CD4-positive, alpha-beta T cell treated with Interleukin-12 subunit alpha and Interleukin-12 subunit beta, for 1 hour (primary cell): ENCODE measurements around the gene IRS1.

ENCODE experiments used
- DNase-seq: peaks from one replicate; pipeline ENCODE4 v3.0.0-alpha.2; 2020

Gene IRS1

GRCh38 chr2:226754821-226755604 lies 44.6 kb downstream of the IRS1 start:
- DNase-seq = no peak

DNA sequence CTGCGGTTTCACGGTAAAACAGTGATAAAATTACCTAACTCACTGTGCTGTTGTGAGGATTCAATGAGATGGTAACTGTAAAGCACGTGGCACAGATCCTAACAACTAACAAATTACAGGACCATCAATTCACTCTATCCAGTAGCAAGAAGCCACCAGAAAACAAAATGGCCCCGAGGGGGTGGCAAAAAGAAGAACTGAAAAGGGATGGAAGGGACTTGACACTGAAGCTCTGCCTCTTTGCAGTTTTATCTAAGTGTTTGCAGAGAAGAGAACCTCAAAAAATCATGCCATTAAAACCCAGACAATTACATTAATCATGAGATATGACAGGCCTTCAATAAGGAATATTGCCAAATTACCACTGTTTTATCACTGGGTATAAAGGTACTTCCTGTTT lies 46.7 kb downstream of the IRS1 start:
- DNase-seq = no peak

- DNase-seq = no peak
Measured at GRCh38 chr2:226747288-226747687, 52.3 kb downstream of the IRS1 start.

- DNase-seq = no peak
Measured at GRCh38 chr2:226746196-226746800, 53.3 kb downstream of the IRS1 start.

GRCh38 chr2:226743915-226744314 lies 55.7 kb downstream of the IRS1 start:
- DNase-seq = no peak

DNA sequence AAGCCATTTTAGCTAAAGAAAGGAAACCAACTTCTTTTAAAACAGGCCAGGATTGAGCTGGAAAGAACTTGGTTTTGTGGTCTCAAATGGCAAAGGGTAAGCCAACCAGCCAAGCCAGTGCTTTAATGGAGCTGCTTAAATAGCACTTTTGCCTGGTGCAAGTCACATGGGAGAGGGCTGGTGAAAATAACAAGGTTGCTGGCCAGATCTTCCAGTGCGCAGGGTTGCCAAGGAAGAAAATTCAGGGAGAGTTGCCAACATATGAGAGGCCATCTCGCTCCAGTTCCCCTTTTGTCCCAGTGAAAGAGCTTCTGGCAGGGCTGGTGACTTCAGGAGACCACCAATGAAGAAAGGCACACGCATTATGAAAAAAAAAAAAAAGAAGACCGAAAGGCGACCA lies 57.3 kb downstream of the IRS1 start:
- DNase-seq = no peak

- DNase-seq = no peak
Measured at GRCh38 chr2:226740039-226740648, 59.5 kb downstream of the IRS1 start.

DNA sequence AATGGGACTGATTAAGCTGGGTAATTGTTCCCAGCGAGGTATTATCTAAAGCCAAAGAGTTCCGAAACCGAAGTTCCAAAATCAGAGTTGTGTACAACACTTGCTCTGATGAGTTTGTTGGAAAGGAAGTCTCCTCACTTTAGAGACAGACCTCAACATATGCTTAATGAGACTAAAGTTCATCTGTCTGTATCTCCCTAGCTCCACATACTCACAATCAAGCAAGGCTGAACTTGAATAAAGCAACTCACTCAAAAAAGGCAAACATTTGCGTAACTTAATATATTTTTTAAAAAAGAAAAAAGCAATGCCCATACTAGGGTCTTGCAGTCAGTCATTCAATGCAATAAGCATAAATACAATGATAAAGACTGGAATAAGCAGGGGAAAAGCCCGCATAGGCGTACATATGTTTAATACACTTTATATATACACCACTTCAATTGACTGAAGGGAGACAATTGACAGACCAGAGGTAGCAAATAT lies 60.0 kb downstream of the IRS1 start:
- no peak for DNase-seq

- no peak for DNase-seq
Measured at GRCh38 chr2:226738821-226739544, 60.6 kb downstream of the IRS1 start.

DNA sequence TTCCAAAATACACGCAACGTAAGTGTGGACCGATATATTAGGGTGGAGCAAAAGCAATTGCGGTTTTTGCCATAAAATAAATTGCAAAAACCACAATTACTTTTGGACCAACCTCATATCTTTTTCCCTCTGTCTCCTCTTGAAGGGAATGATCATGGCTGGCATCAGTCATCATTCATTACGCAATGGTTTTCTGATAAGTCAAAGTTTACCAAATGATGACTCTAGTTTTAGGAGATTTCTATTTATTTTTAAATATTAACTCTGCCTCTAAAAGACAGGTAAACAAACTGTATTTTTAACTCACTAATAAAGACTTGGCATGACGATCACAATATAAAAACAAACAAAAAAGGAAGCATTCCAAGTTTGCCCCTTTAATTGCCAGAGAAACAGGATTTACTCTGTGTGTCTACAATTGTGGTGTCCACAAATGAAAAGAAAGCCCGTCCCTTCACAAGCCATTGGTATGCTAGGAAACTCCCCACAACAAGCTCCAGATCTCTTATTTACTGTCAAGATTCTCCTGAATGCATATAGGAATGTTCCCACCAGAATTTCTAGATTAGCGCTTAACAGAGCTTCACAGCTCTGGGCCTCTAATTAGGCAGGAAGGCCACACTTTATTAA lies 61.3 kb downstream of the IRS1 start:
- no peak for DNase-seq

- DNase-seq = no peak
Measured at GRCh38 chr2:226736382-226736781, 63.2 kb downstream of the IRS1 start.

- DNase-seq = no peak
Measured at GRCh38 chr2:226733927-226734564, 65.6 kb downstream of the IRS1 start.

- DNase-seq = no peak
Measured at GRCh38 chr2:226733189-226733858, 66.3 kb downstream of the IRS1 start.

- no peak for DNase-seq
Measured at GRCh38 chr2:226732478-226733188, 67.0 kb downstream of the IRS1 start.

GRCh38 chr2:226730481-226730880 lies 69.1 kb downstream of the IRS1 start:
- no peak for DNase-seq

DNA sequence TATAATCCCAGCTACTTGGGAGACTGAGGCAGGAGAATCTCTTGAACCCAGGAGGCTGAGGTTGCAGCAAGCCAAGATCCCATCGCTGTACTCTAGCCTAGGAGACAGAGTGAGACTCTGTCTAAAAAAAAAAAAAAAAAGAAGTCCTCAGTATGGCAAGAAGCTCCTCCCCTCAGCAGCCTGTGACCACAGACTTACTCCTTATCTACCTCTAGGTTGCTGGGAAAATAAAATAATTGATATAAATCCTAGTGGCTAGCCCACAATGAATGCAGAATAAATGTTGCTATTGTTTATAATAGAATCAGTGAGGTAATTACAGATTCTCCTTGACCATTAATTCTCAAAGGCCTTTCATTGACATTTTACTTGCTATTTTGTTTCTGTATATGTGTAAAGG lies 70.6 kb downstream of the IRS1 start:
- DNase-seq = no peak

DNA sequence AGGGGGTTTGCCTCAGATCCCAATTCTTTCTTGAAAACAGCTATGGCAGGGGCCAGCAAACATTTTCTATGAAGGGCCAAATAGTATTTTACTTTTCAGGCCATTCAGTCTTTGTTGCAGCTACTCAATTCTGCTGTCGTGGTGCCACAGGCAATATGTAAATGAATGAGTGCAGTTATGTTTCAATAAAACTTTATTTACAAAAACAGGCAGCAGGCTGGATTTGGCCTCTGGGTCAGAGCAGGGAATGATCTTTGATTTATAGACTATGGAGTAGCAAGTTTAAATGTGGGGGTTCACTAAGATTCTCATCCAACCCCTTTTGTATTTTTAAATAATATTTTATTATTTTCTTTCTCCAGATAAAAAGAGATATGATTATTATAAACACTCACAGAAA lies 72.4 kb downstream of the IRS1 start:
- no peak for DNase-seq

DNA sequence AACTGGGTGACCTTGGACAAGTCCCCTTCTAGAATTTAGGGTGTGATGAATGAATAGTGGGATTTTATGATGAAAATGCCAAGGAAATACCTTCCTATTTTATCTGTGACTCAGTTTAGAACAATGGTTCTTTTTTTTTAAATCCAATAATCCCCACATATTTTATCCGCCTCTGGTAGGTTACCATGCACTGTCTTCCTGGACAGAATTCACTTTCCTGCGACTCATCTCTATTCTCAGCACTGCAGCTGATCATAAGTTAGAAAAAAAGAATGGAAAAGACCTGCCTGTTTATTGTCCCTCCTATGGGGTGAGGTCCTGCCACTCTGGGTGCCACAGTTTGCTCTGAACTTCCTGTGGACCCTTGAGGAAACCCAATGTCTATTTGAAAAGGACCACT lies 73.1 kb downstream of the IRS1 start:
- no peak for DNase-seq

DNA sequence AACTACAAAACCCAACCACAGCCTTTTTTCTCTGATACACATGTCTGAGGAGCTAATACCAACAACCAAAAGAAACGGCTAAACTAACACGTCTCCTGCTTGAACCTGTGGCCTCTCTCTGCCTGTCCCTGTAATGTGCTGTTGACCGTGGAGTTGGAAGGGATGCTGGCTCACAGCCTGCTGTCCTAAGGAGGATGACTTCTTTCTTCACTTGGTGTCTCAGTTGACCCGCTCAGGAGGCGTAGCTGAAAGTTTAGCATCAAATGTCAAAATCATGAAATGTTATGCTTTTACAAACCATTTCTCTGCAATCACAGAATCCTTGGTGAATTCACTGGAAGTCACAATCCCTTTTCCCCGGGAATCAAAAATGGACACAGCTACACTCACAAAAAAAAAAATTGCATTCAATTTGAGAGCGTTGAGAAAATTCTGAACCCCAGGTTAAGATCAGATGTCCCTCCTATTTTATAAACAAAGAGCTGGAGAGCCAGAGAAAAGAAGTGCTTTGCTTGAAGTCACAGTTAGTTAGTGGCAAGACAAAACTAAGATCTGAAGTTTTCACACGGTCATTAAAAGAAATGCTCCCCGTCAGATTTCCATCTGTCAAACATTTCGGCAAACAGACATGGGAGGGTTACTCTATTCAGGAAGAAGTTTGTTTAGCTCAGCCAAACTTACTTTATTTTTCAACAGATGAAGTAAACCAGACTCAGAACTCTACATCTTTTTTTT lies 74.3 kb downstream of the IRS1 start:
- DNase-seq = no peak

DNA sequence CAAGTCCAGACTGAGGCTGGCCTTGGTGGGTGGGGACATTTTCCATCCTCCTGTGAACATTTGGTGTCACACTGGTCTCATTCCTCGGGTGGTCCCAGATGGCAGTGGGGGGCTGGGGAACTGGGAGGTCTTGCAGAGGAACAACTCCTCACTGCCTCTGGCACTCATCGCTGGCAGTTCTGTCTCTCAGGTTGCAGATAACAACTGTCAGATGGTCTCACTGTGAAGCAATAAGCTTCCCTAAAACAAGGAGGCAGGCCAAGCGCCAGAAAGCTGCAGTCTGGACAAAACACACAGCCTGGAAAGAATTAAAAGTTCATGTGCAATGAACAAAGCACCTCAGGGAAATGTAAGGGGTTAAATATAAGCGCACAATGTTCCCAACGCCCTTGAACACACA lies 78.1 kb downstream of the IRS1 start:
- DNase-seq = no peak

DNA sequence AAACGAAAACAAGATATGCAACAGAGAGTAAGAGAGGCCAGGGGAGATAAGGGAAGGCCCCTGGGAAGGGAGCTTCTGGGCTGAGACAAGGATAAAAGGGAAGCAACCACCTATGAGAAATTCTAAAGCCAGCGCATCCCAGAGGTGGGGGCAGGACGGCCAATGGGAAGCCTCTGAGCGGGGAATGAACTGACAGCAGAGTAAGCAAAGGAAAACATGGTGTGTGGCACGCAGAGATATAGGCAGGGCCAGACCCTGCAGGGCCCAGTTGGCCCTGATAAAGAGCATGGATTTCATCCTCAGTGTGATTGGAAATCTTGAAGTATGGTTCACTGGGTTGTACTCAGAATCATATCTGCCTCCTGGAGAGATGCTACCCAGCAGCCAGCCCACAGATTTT lies 78.7 kb downstream of the IRS1 start:
- no peak for DNase-seq
